Fibroblast of lung (primary cell): ENCODE results near the gene OPA3. TPM values are rescaled to one million over a fixed set of nuclear protein-coding genes. Genes with fewer than 3 reads are reported as not detected.

ENCODE experiments used
- DNase-seq, 2 donors: peaks; one replicate each; pipeline versions ENCODE4 v3.0.0 to v3.0.0-alpha.2; 2010; ENCODE audit warnings: low read depth in 2 of 2
- H2AFZ ChIP-seq: 2 replicates; pipeline ENCODE4 v1.5.1; 2012; ENCODE audit warnings: low read length, control low read depth, inconsistent platforms
- H3K27ac ChIP-seq: 2 replicates; pipeline ENCODE4 v1.5.1; 2011; ENCODE audit warnings: low read length, control low read depth; ENCODE audit not compliant: insufficient read depth
- H3K27me3 ChIP-seq: 2 replicates; pipeline ENCODE4 v1.5.1; 2011; ENCODE audit warnings: mild to moderate bottlenecking, low read length; ENCODE audit not compliant: control insufficient read depth, insufficient read depth
- H3K36me3 ChIP-seq: 2 replicates; pipeline ENCODE4 v1.5.1; 2011; ENCODE audit warnings: low read length; ENCODE audit not compliant: control insufficient read depth, insufficient read depth
- H3K4me1 ChIP-seq: 2 replicates; pipeline ENCODE4 v1.5.1; 2011; ENCODE audit warnings: low read length; ENCODE audit not compliant: control insufficient read depth, insufficient read depth; ENCODE audit errors: extremely low read depth
- H3K4me2 ChIP-seq: 2 replicates; pipeline ENCODE4 v1.5.1; 2011; ENCODE audit warnings: low read length, control low read depth; ENCODE audit not compliant: insufficient read depth; ENCODE audit errors: extremely low read depth
- H3K4me3 ChIP-seq, 4 experiments: fragments of 200-600 bp in 1 of 4; sonication (generic) in 1 of 4; replicated peaks in 1 of 4; 2 replicates each; pipeline ENCODE4 v1.5.1; 2011 to 2016; ENCODE audit warnings: low read length in 4 of 4, low read depth in 3 of 4, mild to moderate bottlenecking in 3 of 4, control low read depth in 2 of 4, inconsistent platforms in 1 of 4, mixed read lengths in 1 of 4; ENCODE audit not compliant: insufficient read depth in 1 of 4; ENCODE audit errors: control extremely low read depth in 1 of 4
- H3K79me2 ChIP-seq: 2 replicates; pipeline ENCODE4 v1.5.1; 2012; ENCODE audit warnings: mild to moderate bottlenecking, low read length, inconsistent platforms; ENCODE audit not compliant: control insufficient read depth, insufficient read depth
- H3K9ac ChIP-seq: 2 replicates; pipeline ENCODE4 v1.5.1; 2011; ENCODE audit warnings: mild to moderate bottlenecking, low read length, control low read depth; ENCODE audit not compliant: insufficient read depth
- H3K9me3 ChIP-seq: 2 replicates; pipeline ENCODE4 v1.5.1; 2012; ENCODE audit warnings: low read depth, low read length; ENCODE audit not compliant: control insufficient read depth, insufficient read depth
- H4K20me1 ChIP-seq: 2 replicates; pipeline ENCODE4 v1.5.1; 2011; ENCODE audit warnings: low read length; ENCODE audit not compliant: control insufficient read depth, insufficient read depth; ENCODE audit errors: extremely low read depth
- EZH2 ChIP-seq: IDR thresholded peaks from 2 replicates; pipeline ENCODE4 v1.5.1; 2012; ENCODE audit warnings: low read length, control low read depth, mild to moderate bottlenecking; ENCODE audit errors: missing control alignments
- polyA plus RNA-seq, 2 donors: library from polyadenylated mRNA; depleted of rRNA in 1 of 2; stranded (reverse) in 1 of 2; unstranded in 1 of 2; fragments of >200 nt; gene quantifications; 2 replicates each; pipeline ENCODE4 v1.2.1, GENCODE V29; 2011 to 2012; ENCODE audit warnings: missing spikeins in 1 of 2
- total RNA-seq: library from RNA; depleted of rRNA; stranded (reverse); fragments of >200 nt; gene quantifications from 2 replicates; pipeline ENCODE4 v1.2.1, GENCODE V29; 2014
- TF ChIP-seq, protein P1 (sequence below), 2 donors: IDR thresholded peaks in 1 of 2; conservative IDR thresholded peaks in 1 of 2; 1 replicate in 1 of 2; 2 replicates in 1 of 2; pipeline ENCODE4 v1.5.1; 2011 to 2012; ENCODE audit warnings: low read length in 2 of 2, control low read depth in 1 of 2, inconsistent platforms in 1 of 2, low read depth in 1 of 2, mild to moderate bottlenecking in 1 of 2

OPA3 gene
- total and polyA plus RNA-seq, 2 donors (not counting 1 experiment from before 2014, with no cell fraction given) = 3.8 to 8.3 TPM

DNA sequence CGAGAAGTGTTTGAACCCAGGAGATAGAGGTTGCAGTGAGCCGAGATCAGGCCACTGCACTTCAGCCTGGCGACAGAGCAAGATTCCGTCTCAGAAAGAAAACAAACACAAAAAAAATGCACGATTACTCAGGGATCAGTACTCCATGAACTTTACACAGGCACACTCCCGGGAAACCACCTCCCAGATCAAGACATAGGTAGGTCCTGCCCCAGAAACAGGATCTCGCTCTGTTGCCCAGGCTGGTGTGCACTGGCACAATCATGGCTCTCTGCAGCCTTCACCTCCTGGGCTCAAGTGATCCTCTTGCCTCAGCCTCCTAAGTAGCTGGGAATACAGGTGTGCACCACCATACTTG lies 66.2 kb downstream of the OPA3 start:
- Histone ChIP-seq H3K27ac (no peak overlapping the region), H3K36me3 (peaks cover 23% of the 10 kb centered on the region), H3K79me2 (peaks cover 40% of the 10 kb centered on the region), H4K20me1 (no peaks in the 10 kb centered on the region), H2AFZ (no peak overlapping the region), H3K27me3 (no peaks in the 10 kb centered on the region), H3K9ac (no peak overlapping the region), H3K4me3 (no peak overlapping the region), H3K4me2 (no peak overlapping the region), H3K4me1 (peaks cover 5% of the 10 kb centered on the region), H3K9me3 (no peaks in the 10 kb centered on the region)
- no peak for DNase-seq
- TF ChIP-seq, protein P1, sequence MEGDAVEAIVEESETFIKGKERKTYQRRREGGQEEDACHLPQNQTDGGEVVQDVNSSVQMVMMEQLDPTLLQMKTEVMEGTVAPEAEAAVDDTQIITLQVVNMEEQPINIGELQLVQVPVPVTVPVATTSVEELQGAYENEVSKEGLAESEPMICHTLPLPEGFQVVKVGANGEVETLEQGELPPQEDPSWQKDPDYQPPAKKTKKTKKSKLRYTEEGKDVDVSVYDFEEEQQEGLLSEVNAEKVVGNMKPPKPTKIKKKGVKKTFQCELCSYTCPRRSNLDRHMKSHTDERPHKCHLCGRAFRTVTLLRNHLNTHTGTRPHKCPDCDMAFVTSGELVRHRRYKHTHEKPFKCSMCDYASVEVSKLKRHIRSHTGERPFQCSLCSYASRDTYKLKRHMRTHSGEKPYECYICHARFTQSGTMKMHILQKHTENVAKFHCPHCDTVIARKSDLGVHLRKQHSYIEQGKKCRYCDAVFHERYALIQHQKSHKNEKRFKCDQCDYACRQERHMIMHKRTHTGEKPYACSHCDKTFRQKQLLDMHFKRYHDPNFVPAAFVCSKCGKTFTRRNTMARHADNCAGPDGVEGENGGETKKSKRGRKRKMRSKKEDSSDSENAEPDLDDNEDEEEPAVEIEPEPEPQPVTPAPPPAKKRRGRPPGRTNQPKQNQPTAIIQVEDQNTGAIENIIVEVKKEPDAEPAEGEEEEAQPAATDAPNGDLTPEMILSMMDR (conservative IDR thresholded peaks at IDR 0.05 in 1 of 2, IDR thresholded peaks at IDR 0.05 in 1 of 2; ENCODE audit: low read depth in 1 of 2, low read length in 2 of 2) = no peak
- no peak for TF ChIP-seq EZH2

DNA sequence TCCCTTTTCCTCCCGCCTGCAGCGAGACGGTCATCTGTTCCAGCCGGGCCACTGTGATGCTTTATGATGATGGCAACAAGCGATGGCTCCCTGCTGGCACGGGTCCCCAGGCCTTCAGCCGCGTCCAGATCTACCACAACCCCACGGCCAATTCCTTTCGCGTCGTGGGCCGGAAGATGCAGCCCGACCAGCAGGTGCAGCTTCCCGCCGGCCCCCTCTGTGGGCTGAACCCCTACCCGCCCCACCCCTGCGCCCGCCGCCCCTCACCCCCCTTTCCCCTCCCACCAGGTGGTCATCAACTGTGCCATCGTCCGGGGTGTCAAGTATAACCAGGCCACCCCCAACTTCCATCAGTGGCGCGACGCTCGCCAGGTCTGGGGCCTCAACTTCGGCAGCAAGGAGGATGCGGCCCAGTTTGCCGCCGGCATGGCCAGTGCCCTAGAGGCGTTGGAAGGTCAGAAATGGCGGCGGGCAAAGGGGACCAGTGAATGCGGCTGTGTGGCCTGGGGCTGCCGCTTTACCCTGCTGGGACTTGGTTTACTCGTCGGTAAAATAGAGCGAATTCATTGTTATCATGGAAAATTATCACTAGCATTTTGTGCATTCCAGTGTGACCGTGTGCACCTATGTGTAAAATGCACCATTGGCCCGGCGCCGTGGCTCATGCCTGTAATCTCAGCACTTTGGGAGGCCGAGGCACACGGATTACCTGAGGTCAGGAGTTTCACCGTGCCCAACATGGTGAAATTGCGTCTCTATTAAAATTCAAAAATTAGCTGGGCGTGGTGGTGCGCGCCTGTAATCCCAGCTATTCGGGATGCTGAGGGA lies 66.7 kb downstream of the OPA3 start:
- Histone ChIP-seq H3K79me2 (peaks cover 46% of the 10 kb centered on the region), H3K4me1 (peaks cover 5% of the 10 kb centered on the region), H3K27me3 (no peaks in the 10 kb centered on the region), H3K4me3 (no peak overlapping the region), H4K20me1 (no peaks in the 10 kb centered on the region), H3K36me3 (peaks cover 24% of the 10 kb centered on the region), H3K9me3 (no peaks in the 10 kb centered on the region), H3K27ac (no peak overlapping the region), H3K4me2 (no peak overlapping the region), H3K9ac (no peak overlapping the region), H2AFZ (no peak overlapping the region)
- TF ChIP-seq, protein P1 (conservative IDR thresholded peaks at IDR 0.05 in 1 of 2, IDR thresholded peaks at IDR 0.05 in 1 of 2; ENCODE audit: low read depth in 1 of 2, low read length in 2 of 2) = no peak
- no peak for TF ChIP-seq EZH2
- no peak for DNase-seq

DNA sequence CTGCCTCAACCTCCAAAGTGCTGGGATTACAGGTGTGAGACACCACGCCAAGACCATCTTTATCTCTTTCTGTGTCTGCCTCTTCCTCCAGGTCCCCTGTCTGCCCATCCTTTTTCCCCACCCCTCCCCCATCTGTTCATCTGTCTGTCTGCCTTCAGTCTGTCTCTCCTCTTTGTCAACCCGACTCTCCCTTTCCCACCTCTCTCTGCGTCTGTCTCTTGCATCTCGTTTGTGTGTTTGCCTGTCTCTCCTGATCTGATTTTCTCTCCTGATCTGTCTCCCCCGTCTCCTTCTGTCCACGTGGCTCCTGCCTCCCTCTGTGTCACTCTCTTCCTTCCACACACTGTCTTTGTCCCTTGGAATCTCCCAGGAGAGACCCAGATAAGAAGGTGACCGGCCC lies 67.4 kb downstream of the OPA3 start:
- Histone ChIP-seq H3K27ac (no peak overlapping the region), H4K20me1 (no peaks in the 10 kb centered on the region)
- DNase-seq = no peak

More for the DNA sequence above, 67.4 kb downstream of the OPA3 start:
- no peaks in the 10 kb centered on the region for H3K9me3 ChIP-seq
- no peak overlapping the region for H3K4me3 ChIP-seq
- peaks cover 50% of the 10 kb centered on the region for H3K79me2 ChIP-seq
- TF ChIP-seq, protein P1 (conservative IDR thresholded peaks at IDR 0.05 in 1 of 2, IDR thresholded peaks at IDR 0.05 in 1 of 2; ENCODE audit: low read depth in 1 of 2, low read length in 2 of 2) = no peak
- no peak for TF ChIP-seq EZH2
- H2AFZ ChIP-seq = no peak overlapping the region
- no peak overlapping the region for H3K9ac ChIP-seq
- H3K27me3 ChIP-seq = no peaks in the 10 kb centered on the region
- peaks cover 5% of the 10 kb centered on the region for H3K4me1 ChIP-seq
- no peak overlapping the region for H3K4me2 ChIP-seq
- peaks cover 24% of the 10 kb centered on the region for H3K36me3 ChIP-seq
